Endothelial cell of umbilical vein (primary cell): Measurements from ENCODE around the gene GTPBP2. TPM values are rescaled to one million over a fixed set of nuclear protein-coding genes. Genes with fewer than 3 reads are reported as not detected.
A peak's percentile ranks its signal among the peaks of the same experiment; 100 is the strongest.

Experiments used
- BruUV-seq: library from RNA; stranded (reverse); fragments of 400-500 nt; replicated peaks from 2 replicates; lab custom pipeline; 2021; lab: Mats Ljungman, UMichigan
- CTCF ChIA-PET: fragments of 300-600, 350-600 bp; sonication (Branson Sonifier 250); formaldehyde crosslinking; loops from one replicate; lab custom pipeline; 2021; ENCODE audit warnings: antibody characterized with exemption, inconsistent platforms; lab: Charles Lee
- POLR2A ChIA-PET: fragments of 300-600, 350-600 bp; sonication (Branson Sonifier 250); formaldehyde crosslinking; loops from one replicate; lab custom pipeline; 2021; ENCODE audit warnings: antibody characterized with exemption, inconsistent platforms; lab: Charles Lee
- DNase-seq: peaks from one replicate; pipeline ENCODE4 v3.0.0-alpha.2; 2011; ENCODE audit warnings: low read depth, low spot score
- FAIRE-seq: peaks from 2 replicates; lab custom pipeline; 2011; peaks lifted over from hg19 to GRCh38; lab: Jason Lieb, UNC
- H2AFZ ChIP-seq: 2 replicates; pipeline ENCODE4 v1.6.0; 2012; ENCODE audit warnings: low read depth, low read length, control low read depth, inconsistent platforms
- H3K27ac ChIP-seq: 2 replicates; pipeline ENCODE4 v1.5.1; 2011; ENCODE audit warnings: low read depth, mild to moderate bottlenecking, control low read depth, low read length, moderate library complexity; ENCODE audit not compliant: insufficient read depth
- H3K27me3 ChIP-seq, 2 experiments: 2 replicates each; pipeline versions ENCODE4 v1.6.0 to v1.6.1; 2011; ENCODE audit warnings: low read length in 2 of 2, mixed read lengths in 1 of 2; ENCODE audit not compliant: control insufficient read depth in 2 of 2, insufficient read depth in 2 of 2
- H3K36me3 ChIP-seq, 2 experiments: 2 replicates in 1 of 2; 3 replicates in 1 of 2; pipeline ENCODE4 v1.5.1; 2011; ENCODE audit warnings: low read length in 2 of 2, mild to moderate bottlenecking in 1 of 2, moderate library complexity in 1 of 2; ENCODE audit not compliant: control insufficient read depth in 2 of 2, insufficient read depth in 2 of 2; ENCODE audit errors: extremely low read depth in 1 of 2
- H3K4me1 ChIP-seq: 3 replicates; pipeline ENCODE4 v1.5.1; 2011; ENCODE audit warnings: mild to moderate bottlenecking, low read length; ENCODE audit not compliant: control insufficient read depth, insufficient read depth; ENCODE audit errors: extremely low read depth
- H3K4me2 ChIP-seq: 2 replicates; pipeline ENCODE4 v1.6.1; 2011; ENCODE audit warnings: low read length, control low read depth, mixed read lengths; ENCODE audit not compliant: insufficient read depth
- H3K4me3 ChIP-seq, 3 experiments: fragments of 200-600 bp in 1 of 3; sonication (generic), shearing (Covaris generic) in 1 of 3; replicated peaks in 1 of 3; 2 replicates each; pipeline ENCODE4 v1.5.1; 2011 to 2016; ENCODE audit warnings: control low read depth in 3 of 3, low read length in 3 of 3, mild to moderate bottlenecking in 2 of 3, inconsistent platforms in 1 of 3, low read depth in 1 of 3, moderate library complexity in 1 of 3; ENCODE audit not compliant: insufficient read depth in 1 of 3
- H3K79me2 ChIP-seq: 2 replicates; pipeline ENCODE4 v1.6.0; 2012; ENCODE audit warnings: low read length, inconsistent platforms; ENCODE audit not compliant: control insufficient read depth, insufficient read depth
- H3K9ac ChIP-seq: replicated peaks from 2 replicates; pipeline ENCODE3; 2011; ENCODE audit warnings: low read length, control low read depth; ENCODE audit not compliant: insufficient read depth; ENCODE audit errors: extremely low read depth
- H3K9me1 ChIP-seq: replicated peaks from 3 replicates; pipeline ENCODE4 v1.6.0; 2011; ENCODE audit warnings: mild to moderate bottlenecking, low read length; ENCODE audit not compliant: control insufficient read depth, insufficient read depth; ENCODE audit errors: extremely low read depth
- H3K9me3 ChIP-seq: replicated peaks from 2 replicates; pipeline ENCODE4 v1.5.1; 2012; ENCODE audit warnings: low read length, inconsistent platforms; ENCODE audit not compliant: control insufficient read depth, insufficient read depth
- H4K20me1 ChIP-seq: replicated peaks from 2 replicates; pipeline ENCODE3; 2011; ENCODE audit warnings: mild to moderate bottlenecking, low read length; ENCODE audit not compliant: control insufficient read depth, insufficient read depth; ENCODE audit errors: extremely low read depth
- CTCF ChIP-seq, 2 donors: IDR thresholded peaks; 1 replicate in 1 of 2; 2 replicates in 1 of 2; pipeline ENCODE4 v1.5.1; 2011; ENCODE audit warnings: low read length in 2 of 2, mild to moderate bottlenecking in 2 of 2, moderate library complexity in 2 of 2, control low read depth in 1 of 2, inconsistent platforms in 1 of 2, low read depth in 1 of 2; ENCODE audit not compliant: insufficient read depth in 1 of 2; ENCODE audit errors: extremely low read depth in 1 of 2
- EZH2 ChIP-seq: IDR thresholded peaks from 2 replicates; pipeline ENCODE4 v1.6.1; 2012; ENCODE audit warnings: borderline replicate concordance, low read depth, mild to moderate bottlenecking, moderate library complexity, low read length, inconsistent platforms; ENCODE audit not compliant: severe bottlenecking
- FOS ChIP-seq: IDR thresholded peaks from 2 replicates; pipeline ENCODE4 v1.6.1; 2011; ENCODE audit warnings: mild to moderate bottlenecking, low read length, moderate library complexity, borderline replicate concordance; ENCODE audit not compliant: insufficient read depth
- GATA2 ChIP-seq: IDR thresholded peaks from 2 replicates; pipeline ENCODE4 v1.7.0; 2011; ENCODE audit warnings: low read depth, mild to moderate bottlenecking, moderate library complexity, mixed read lengths, low read length; ENCODE audit not compliant: insufficient read length, insufficient read depth
- JUN ChIP-seq: IDR thresholded peaks from 2 replicates; pipeline ENCODE4 v1.6.1; 2011; ENCODE audit warnings: borderline replicate concordance, low read depth; ENCODE audit not compliant: insufficient read length, insufficient read depth
- MAX ChIP-seq: IDR thresholded peaks from 2 replicates; pipeline ENCODE4 v1.6.1; 2011; ENCODE audit not compliant: insufficient read depth, insufficient read length
- MYC ChIP-seq: IDR thresholded peaks from one replicate; pipeline ENCODE4 v1.6.1; 2011; ENCODE audit warnings: mild to moderate bottlenecking, low read depth, low read length
- POLR2A ChIP-seq: IDR thresholded peaks from 2 replicates; pipeline ENCODE4 v1.6.1; 2012; ENCODE audit warnings: low read depth, mild to moderate bottlenecking, control low read depth, low read length
- POLR2AphosphoS5 ChIP-seq: IDR thresholded peaks from 2 replicates; pipeline ENCODE4 v1.6.1; 2012; ENCODE audit warnings: low read depth, mild to moderate bottlenecking, control low read depth, low read length, moderate library complexity; ENCODE audit not compliant: insufficient read depth
- dilution Hi-C: fragments of 300-500 bp; cut with MboI; formaldehyde crosslinking; loops from one replicate; pipeline ENCODE4 v1.15.0; 2019; ENCODE audit warnings: low sequenced_read_pairs; ENCODE audit not compliant: extremely low pct_ligation_motif_present
- intact Hi-C: fragments of 100-400 bp; cut with micrococcal nuclease; formaldehyde crosslinking; loops from one replicate; pipeline ENCODE4 v1.10.0; 2022
- polyA plus RNA-seq, 4 experiments: library from polyadenylated mRNA; depleted of rRNA in 3 of 4; stranded (reverse) in 3 of 4; unstranded in 1 of 4; fragments of >200 nt; gene quantifications; 2 replicates each; pipeline versions ENCODE4 v1.2.1 to v1.2.3, GENCODE V29; 2011 to 2012; ENCODE audit warnings: missing spikeins in 1 of 4
- total RNA-seq: library from RNA; stranded (reverse); gene quantifications from 2 replicates; pipeline ENCODE4 v1.2.3, GENCODE V29; 2021

GTPBP2 gene
- total and polyA plus RNA-seq, 2 donors (not counting 3 experiments of a cell fraction or from before 2014, with no cell fraction given): 87.1 to 112 TPM

- intact Hi-C loops: loop anchor here (1.0 to 5.0 kb wide), 2 partner anchors 20 to 201 kb away; partner anchors contain the start of gene ABCC10
- Histone ChIP-seq H3K36me3 (peaks cover 14 to 22% of the 10 kb centered on the region in 2 experiments), H3K4me2 (peak overlapping the region; percentile 70), H3K4me3 (peak overlapping the region; percentile 89 to 93 (median 93)), H3K4me1 (peaks cover 25% of the 10 kb centered on the region), H3K9ac (peak overlapping the region; percentile 98), H3K79me2 (peaks cover 27% of the 10 kb centered on the region), H3K9me1 (no peaks in the 10 kb centered on the region), H3K27me3 (no peaks in the 10 kb centered on the region), H2AFZ (peak overlapping the region; percentile 1), H4K20me1 (no peaks in the 10 kb centered on the region), H3K27ac (peak overlapping the region; percentile 88), H3K9me3 (no peaks in the 10 kb centered on the region)
- peak; percentile 81 for FAIRE-seq
- dilution Hi-C loops: no loop called here
- ChIA-PET CTCF (interaction anchor here (0.7 to 1.8 kb wide), 6 partner anchors 20 to 468 kb away, joined by 3 to 12 read pairs (median 4); no protein-coding TSS in a partner anchor), POLR2A (interaction anchor here (0.6 to 1.2 kb wide), 4 partner anchors 18 to 142 kb away, joined by 4 to 8 read pairs (median 4); partner anchors contain the start of genes MRPS18A and VEGFA)
- BruUV-seq: no TSS peak
- DNase-seq: peak; percentile 32
- TF ChIP-seq GATA2 (no peak), JUN (no peak), FOS (no peak), MAX (no peak), POLR2AphosphoS5 (no peak), MYC (no peak), CTCF (IDR thresholded peaks at IDR 0.05; ENCODE audit: extremely low read depth in 1 of 2, insufficient read depth in 1 of 2, low read depth in 1 of 2, low read length in 2 of 2) (no peak), EZH2 (no peak), POLR2A (no peak)
Measured at GRCh38 chr6:43628393-43629103, 516 bp downstream of the GTPBP2 start.
